NCI-H2196 (cell line): Measurements from ENCODE around the gene EIF4E.

Experiments used
- DNase-seq: peaks from one replicate; lab custom pipeline; 2025; ENCODE audit not compliant: unreplicated experiment; lab: John Stamatoyannopoulos, UW

EIF4E gene, protein sequence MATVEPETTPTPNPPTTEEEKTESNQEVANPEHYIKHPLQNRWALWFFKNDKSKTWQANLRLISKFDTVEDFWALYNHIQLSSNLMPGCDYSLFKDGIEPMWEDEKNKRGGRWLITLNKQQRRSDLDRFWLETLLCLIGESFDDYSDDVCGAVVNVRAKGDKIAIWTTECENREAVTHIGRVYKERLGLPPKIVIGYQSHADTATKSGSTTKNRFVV

DNA sequence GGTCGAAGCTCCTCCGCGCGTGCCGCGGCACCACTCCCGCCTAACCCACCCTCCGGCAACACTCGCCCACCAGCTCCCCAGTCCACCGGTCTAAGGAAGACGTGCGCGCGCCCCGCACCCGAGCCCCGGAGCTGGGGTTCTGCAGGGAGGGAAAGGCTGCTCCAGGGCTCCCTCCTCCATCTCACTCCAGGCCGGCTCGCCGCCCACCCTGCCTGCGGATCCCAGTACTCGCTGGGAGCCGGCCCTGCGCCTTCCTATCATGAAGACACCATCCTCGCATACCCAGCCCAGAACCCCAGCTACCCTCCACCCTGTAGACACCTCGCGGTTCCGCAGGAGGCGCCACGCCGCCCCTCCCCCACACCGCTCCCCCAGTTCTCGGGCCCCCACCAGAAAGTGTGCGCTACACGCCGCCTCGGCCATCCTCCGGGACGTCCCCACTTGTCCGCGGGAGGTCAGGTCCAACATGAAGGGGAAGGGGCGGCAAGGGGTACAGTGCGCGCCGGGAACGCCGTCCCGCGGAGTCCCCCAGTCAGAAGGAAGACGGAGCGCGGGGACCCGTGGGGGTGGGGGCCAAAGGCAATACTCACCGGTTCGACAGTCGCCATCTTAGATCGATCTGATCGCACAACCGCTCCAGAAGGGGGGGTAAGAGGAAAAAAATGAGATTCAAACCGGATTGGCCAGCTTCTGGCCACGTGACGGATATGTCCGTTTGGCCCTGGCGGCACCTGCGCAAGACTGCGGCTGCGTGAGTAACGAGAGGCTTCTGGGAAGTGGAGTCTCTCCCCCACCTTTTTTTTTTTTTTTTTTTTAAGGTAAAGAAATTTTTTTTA is at the start of gene EIF4E:
TSS of gene EIF4E (minus strand) at position 629 of the 836 bp plus-strand sequence. CDS start at position 608, 21 bp downstream.
- DNase-seq = peak; percentile 88

DNA sequence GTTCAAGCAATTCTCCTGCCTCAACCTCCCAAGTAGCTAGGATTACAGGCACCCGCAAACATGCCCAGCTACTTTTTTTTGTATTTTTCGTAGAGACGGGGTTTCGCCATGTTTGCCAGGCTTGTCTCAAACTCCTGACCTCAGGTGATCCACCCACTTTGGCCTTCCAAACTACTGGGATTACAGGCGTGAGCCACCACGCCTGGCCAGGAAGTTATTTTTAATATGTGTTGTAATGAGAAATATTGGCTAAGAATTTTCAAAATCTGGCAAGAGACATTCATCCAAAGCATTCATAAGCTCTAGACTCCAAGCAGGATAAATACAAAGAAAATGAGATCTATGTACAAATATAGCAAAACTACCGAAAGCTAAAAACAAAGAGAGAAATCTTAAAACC is 48.6 kb upstream of the EIF4E start:
- no peak for DNase-seq

DNA sequence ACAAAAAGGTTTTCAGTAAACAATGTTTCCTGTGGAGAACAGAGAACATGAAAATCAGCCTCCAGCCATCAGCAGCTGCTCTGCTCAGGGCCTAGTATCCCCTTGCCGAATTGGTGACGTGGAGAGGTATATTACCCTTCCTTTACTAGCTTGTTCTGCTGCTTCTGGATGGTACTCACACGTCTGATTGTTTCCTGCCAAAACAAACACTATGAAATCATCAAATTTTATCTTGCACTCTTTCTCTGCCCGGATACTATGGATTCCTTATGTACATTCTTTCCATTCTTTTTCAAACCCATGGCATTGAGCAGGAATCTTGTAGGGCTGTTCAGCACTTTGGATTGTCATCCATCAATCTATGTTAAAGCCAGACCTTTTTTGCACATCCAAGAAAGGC is 47.8 kb upstream of the EIF4E start:
- DNase-seq = no peak

DNA sequence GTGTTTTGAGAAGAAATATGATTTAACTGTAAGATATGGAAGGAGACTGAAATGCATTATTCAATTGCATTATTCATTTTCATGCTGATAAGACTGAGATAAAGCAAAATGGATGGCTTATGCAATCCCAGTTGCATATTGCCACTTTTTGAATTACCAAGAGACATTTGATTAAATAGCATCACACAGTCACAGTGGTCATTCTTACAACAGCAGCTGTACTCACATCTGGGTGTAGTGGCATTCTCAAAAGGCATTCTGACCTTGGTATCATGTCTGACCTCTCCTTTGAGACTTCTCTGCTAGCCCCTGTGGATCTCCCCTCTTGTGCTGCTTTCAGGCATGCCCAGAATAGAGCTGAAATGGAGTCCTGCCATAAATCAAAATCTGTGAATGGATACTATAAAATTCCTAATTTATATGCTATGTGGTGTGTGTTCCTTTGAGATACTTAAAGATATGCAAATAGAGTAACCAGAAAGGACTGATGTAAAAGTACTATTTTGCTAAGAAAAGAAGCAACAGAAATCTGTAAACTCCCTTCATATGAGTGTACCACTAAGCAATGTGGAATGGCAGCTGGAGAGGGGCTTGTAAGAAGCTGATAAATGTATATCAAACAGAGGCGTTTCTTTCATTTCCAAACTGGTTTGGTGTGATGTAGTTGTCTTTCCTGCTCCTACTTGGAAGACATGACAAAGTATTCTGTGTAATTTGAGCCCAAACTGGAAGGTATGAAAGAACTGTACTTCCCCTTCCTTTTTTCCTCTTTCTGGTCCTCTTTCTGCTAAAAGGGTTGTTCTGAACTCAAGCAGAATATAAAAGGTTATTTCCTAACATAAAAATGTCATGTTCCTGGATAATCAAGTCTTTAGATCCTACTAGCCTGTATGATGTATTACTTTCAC is 41.2 kb upstream of the EIF4E start:
- no peak for DNase-seq

DNA sequence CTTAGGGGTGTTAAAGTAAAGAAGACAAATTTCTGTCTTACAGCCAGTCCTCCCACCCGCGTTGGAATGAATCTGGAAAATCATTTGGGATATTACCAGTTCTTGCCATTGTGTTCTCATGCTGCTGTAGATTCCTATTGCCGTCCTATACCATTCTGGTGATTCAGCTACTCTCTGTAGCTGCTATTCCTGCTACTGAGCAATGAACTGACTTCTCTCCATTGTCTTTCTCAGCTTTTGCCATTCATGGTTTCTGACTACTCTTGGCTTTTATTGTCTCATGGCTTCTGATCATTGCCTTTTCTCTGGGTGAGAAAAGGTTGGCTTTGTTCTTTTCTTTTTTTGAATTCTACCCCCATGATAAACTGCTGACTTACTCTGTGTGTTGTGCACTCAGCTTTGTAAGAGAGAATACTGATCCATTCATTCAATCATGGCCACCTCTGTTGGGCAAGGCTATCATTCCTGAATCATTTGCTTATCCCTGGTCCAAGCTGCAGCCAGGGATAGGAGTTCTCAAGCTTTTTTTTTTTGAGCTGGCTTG is 38.9 kb upstream of the EIF4E start:
- no peak for DNase-seq

DNA sequence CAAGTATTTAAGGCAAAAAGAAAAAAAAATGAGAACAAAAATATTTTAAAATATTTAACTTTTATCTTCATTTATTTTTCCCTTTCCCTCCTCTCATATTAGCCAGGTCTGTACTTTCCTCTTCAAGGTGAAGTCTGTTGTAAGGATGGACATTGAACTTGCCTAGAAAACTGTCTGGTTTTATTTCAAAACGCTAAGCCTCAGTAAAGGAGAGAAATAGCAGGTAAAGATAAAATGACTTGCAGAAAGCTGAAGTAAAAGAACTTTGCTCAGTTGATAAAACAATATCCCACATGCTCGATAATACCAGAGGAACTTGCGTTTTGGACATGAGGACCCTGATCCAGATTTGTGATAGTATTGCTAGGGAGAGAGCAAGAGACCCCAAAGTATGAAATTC is 38.0 kb upstream of the EIF4E start:
- DNase-seq = no peak

DNA sequence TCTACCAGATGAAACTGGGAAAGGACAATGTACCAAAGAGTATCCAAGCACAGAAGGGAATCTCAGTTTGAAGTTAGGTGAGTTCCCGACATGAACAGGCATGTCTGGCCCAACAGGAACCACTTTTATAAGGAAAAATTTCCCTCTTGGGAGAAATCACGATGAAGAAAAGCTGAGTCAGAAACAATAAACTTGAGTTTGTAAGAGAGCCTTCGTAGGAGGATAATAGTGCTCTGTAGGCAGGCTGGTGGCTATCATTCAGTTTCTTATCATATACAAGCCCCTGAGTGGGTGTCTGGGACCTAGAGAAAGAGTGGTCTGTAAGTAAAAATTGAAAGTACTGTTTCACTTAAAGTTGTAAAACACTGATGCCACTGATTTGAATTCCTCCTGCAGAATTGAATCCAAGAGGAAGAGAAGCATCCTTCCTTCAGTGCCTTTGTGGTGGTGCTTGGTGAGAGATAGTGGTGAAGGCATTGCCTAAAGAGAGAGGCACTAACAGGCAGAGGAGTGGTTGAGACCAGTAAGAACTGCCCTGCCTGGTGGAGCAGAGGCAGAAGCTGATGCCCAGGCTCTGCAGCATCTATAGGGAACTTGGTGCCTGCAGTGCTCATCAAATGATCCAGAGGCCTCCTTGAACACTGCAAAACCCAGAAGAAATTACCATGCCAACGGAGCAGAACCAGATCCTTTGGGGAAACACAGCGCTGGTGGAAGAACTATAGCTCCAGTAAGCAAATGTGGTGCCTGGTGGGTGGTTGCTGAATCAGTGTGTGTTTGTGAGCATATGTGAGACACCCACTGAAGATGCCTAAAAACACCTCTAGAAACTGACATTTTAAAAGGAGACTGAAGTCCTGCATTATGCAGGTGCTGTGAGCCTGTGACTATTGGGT is 34.9 kb upstream of the EIF4E start:
- no peak for DNase-seq

DNA sequence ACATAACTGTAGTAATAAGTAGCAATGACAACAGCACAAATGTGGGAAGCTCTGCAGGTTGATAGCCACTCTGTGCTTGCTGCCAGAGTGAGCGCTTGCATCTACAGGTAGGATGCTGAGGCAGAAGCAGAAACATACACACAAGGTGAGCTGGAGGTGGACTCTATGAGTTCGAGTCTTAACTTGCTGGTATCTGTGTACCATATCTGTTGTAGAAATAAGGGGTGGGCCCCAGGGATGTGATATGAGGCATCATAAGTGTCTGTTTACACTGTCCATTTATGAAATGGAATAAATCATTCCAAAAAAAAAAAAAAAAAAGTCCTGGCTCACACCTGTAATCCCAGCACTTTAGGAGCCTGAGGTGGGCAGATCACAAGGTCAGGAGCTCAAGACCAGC is 32.8 kb upstream of the EIF4E start:
- DNase-seq = no peak

DNA sequence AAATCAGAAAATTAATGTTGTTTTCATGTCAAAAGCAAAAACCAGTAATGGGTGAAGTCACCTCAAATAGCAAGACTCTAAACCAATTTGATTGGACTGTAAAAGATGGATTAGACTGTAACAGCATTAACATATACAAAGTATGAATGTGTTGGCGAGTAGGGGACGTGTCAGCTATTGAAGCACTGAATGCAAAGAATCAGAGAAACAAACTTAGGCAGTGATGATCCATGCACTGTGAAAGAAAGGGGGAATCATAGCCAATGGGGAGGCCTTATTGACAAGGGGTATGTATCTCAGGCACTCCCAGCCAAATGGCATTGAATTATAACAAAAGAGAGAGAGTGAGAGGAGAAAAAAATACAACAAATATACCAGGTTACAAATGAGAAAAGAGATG is 30.5 kb upstream of the EIF4E start:
- no peak for DNase-seq

DNA sequence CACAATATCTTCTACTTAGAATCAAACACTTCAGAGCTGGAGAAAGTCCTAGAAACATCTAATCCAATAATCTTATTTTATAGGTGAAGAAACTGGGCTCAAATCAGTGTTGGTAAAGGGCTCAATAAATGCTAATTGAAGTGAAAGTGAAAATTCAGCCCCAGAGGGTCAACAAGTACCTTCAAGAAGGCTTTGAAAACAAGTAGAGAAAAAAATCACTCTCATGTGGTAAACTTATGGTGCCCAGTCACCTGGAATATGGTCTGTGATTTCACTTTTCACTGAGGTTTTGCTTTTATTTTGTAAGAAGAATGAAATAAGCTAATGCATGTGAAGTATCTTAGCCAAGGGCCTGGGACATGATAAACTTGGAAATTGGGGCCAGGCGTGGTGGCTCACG is 29.1 kb upstream of the EIF4E start:
- DNase-seq = no peak

DNA sequence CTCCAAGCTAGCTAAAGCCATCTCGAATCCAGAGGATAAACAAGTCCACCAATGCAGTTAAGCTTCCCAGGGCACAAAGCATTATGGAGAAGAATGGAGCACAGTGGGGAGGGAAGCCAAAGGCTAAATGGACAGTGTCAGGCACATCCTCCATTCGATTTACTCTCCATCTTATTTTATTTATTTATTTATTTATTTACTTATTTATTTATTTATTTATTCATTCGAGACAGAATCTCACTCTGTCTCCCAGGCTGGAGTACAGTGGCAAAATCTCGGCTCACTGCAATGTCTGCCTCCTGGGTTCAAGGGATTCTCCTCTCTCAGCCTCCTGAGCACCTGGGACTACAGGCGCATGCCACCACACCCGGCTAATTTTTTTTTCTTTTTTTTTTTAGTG is 26.3 kb upstream of the EIF4E start:
- no peak for DNase-seq

DNA sequence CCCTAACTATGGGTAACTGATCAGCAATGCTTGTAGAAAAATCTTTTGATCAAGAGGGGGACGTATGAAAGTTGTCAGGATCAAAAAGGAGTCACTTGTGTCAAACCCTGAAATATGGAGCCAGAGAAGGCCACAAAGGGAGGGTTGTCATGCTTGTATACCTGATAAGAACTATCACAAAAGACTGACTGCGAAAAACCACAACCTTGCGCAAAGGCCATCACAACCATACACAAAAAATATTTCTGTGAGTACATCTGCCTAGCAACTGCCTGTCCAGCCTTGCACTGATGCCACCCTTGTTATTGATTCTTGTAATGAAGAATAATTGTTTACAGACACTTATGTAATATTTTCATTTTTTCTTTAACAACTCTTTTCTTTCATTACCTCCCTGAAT is 22.8 kb upstream of the EIF4E start:
- no peak for DNase-seq

DNA sequence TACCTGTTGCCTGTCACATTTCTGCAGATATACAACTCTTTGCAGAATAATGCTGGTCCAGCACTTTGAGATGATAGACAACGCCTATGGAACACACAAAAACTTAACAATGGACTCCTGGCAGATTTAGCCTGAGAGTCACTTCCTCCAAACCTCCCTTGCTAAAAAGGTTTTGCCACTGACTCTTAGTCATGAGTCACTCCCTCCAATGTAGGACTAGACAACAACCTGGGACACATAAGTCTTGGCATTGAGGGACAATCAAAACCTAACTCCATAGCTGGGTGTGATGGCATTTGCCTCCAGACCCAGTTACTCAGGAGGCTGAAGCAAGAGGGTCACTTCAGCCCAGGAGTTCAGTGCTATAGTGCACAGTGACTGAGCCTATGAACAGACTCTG is 22.0 kb upstream of the EIF4E start:
- no peak for DNase-seq

DNA sequence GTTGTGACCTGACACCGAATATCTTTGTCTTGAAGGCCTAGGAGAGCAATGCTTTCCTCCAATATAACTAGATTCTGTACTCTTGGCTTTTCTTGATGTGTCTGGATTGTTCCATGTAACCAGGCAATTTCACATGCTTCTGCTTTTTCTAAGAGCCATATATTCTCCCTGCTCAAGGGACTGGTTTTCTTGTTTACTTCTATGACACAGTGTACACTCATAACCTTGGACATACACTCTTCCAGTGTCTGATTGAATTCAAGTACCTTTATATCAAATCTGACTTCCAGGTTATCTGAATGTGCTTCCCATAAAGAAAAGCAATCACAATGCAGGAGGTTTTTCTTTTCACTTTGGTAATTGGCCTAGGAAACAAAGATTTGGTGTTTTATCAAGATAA is 17.4 kb upstream of the EIF4E start:
- DNase-seq = no peak

DNA sequence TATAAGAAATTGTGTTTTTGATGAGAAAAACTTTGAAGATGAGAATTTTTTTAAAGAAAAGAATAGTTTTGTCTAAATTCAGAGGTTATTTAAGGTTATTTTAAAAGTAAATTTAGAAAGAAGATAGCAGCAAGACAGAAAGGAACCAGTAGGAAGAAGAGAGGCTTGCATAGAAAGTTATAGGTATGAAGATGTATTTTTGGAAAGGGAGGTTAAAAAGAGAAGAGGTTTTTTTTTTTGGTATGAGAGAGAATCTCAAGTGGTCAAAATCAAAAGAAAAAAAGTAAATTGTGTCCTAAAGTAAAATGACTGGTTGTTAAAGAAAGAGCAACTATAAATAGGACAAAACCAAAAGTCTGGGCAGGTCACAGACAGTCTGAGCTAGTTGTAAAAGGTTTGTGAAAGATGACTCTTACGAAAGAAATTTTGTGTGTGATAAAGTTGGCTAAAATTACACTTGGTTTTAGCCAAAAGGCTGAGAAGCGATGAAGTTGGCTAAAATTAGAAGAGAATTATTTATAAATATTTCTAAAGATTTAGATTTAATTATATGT is 16.4 kb upstream of the EIF4E start:
- no peak for DNase-seq

DNA sequence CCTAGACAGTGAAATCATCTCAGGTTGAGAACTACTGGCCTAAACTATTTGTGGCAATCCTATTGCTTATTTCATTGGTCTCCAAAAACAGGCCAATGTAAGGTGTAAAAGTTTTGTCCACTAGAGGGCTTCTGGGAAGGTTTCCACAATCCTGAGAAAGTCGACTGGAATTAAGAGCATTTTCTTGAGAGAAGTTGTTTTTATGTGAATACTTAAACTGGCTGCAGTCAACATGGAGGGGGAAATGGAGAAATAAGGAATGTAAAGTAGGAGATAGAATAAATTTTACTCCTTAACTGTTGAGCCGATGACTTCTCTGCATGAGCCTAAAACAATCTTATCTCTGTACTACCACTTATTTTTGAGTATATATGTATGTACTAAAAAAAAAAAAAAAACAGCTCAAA is 11.0 kb upstream of the EIF4E start:
- peak; percentile 9 for DNase-seq

DNA sequence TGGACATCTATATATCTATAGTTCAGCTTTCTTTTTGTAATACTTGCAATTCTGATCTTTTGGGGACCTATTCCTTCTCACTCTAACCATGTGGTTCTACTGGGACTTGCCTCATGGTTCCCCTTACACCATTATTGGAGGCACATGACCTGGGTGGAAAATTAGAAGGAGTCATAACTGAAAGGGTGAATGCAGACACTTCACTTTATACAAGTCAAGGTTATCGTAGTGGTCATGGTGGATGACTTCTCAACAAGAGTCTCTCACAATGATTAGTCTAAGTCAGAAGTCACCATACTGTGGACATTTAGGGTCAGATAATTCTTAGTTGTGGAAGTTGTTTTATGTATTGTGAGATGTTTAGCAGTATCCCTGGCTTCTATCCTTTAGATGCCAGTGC is 10.5 kb upstream of the EIF4E start:
- no peak for DNase-seq

DNA sequence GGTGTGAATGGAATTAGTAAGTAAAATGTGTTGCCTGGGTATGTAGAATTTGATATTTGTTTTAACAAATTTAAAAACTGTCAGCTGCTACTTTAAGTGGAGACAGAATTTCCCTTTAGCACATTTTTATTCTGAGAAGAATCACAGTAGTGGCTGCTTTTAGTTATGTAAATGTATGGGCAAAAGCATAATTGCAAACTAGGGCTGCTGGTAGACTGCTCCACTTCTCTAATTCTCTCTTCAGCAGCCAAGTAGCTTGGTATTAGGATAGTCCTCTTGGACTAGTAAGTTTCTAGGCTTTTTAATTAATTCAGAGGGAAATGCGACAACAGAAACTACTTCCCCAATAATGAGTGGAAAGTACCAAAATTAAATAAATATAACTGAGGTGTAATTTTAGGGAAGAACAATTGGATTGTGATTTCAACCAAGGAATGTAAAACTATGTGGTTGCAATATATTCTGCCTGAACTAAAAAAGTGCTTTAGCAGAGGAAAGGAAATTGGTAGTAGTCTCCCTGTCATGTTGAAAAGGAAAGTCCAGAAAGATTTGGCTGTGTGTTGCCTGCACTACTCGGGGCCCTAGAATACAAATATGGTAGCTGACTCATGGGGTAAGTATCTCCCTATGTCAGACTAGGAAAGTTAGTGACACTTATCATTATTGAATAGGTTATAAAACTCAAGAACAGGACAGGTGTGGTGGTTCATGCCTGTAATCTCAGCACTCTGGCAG is 9.2 kb upstream of the EIF4E start:
- DNase-seq = no peak

DNA sequence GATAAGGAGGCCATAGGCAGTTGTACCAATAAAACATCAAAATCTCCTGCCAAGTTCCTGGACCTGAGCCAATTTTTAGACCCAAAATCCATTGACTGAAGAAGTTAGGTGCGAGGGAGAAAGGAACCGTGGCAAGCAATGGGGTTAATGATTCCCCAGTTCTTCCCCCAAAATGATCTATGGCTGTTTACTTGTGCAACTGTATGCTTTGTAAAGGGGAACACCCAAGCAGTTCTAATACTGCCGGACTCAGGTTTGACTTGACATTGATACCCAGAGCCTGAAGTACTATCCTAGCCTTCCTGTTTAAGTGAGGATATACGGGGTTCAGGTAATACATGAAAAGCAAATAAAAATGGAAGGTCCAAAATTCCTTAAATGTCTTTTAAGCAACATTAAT is 6.7 kb upstream of the EIF4E start:
- no peak for DNase-seq
